Activated naive CD8-positive, alpha-beta T cell (primary cell): ENCODE results near the gene CXCL14.

ENCODE experiments used
- H3K27ac Mint-ChIP-seq: one replicate; pipeline ENCODE4 v1.8.0; 2021; ENCODE audit warnings: mixed read lengths
- H3K27me3 Mint-ChIP-seq: one replicate; pipeline ENCODE4 v1.8.0; 2021; ENCODE audit warnings: mixed read lengths
- H3K36me3 Mint-ChIP-seq: one replicate; pipeline ENCODE4 v1.8.0; 2021; ENCODE audit warnings: mixed read lengths
- H3K4me1 Mint-ChIP-seq: one replicate; pipeline ENCODE4 v1.8.0; 2021; ENCODE audit warnings: low read depth, mixed read lengths
- H3K4me3 Mint-ChIP-seq: one replicate; pipeline ENCODE4 v1.8.0; 2021; ENCODE audit warnings: mild to moderate bottlenecking, mixed read lengths
- H3K9me3 Mint-ChIP-seq: one replicate; pipeline ENCODE4 v1.8.0; 2021; ENCODE audit warnings: low read depth, mixed read lengths

Gene CXCL14

GRCh38 chr5:135587721-135588663 lies 9.2 kb upstream of the CXCL14 start:
- Mint-ChIP-seq H3K27me3 (no peaks in the 10 kb centered on the region), H3K27ac (no peak overlapping the region), H3K9me3 (no peaks in the 10 kb centered on the region), H3K4me3 (no peak overlapping the region), H3K36me3 (no peaks in the 10 kb centered on the region), H3K4me1 (no peaks in the 10 kb centered on the region)

GRCh38 chr5:135584918-135585317 lies 6.1 kb upstream of the CXCL14 start:
- Mint-ChIP-seq H3K4me1 (no peaks in the 10 kb centered on the region), H3K4me3 (no peak overlapping the region), H3K27ac (no peak overlapping the region), H3K9me3 (no peaks in the 10 kb centered on the region), H3K36me3 (no peaks in the 10 kb centered on the region), H3K27me3 (peaks cover 14% of the 10 kb centered on the region)

- Mint-ChIP-seq H3K27me3 (peaks cover 17% of the 10 kb centered on the region), H3K4me1 (no peaks in the 10 kb centered on the region), H3K27ac (no peak overlapping the region), H3K9me3 (no peaks in the 10 kb centered on the region), H3K36me3 (no peaks in the 10 kb centered on the region), H3K4me3 (no peak overlapping the region)
Measured at GRCh38 chr5:135584276-135584675, 5.5 kb upstream of the CXCL14 start.

- H3K4me3 Mint-ChIP-seq, result no peak overlapping the region
- H3K27ac Mint-ChIP-seq, result no peak overlapping the region
- H3K9me3 Mint-ChIP-seq, result no peaks in the 10 kb centered on the region
- H3K27me3 Mint-ChIP-seq, result peaks cover 24% of the 10 kb centered on the region
- H3K36me3 Mint-ChIP-seq, result no peaks in the 10 kb centered on the region
- peaks cover 1% of the 10 kb centered on the region for H3K4me1 Mint-ChIP-seq
Measured at GRCh38 chr5:135582099-135582781, 3.4 kb upstream of the CXCL14 start.

GRCh38 chr5:135578305-135578684 lies 496 bp downstream of the CXCL14 start:
- no peaks in the 10 kb centered on the region for H3K9me3 Mint-ChIP-seq
- peaks cover 1% of the 10 kb centered on the region for H3K4me1 Mint-ChIP-seq
- no peak overlapping the region for H3K4me3 Mint-ChIP-seq
- H3K36me3 Mint-ChIP-seq, result no peaks in the 10 kb centered on the region
- peaks cover 28% of the 10 kb centered on the region for H3K27me3 Mint-ChIP-seq
- H3K27ac Mint-ChIP-seq, result no peak overlapping the region

GRCh38 chr5:135577421-135577820 lies 1.4 kb downstream of the CXCL14 start:
- no peak overlapping the region for H3K27ac Mint-ChIP-seq
- peaks cover 1% of the 10 kb centered on the region for H3K4me1 Mint-ChIP-seq
- H3K36me3 Mint-ChIP-seq, result no peaks in the 10 kb centered on the region
- no peak overlapping the region for H3K4me3 Mint-ChIP-seq
- peaks cover 26% of the 10 kb centered on the region for H3K27me3 Mint-ChIP-seq
- no peaks in the 10 kb centered on the region for H3K9me3 Mint-ChIP-seq

- Mint-ChIP-seq H3K4me1 (peaks cover 1% of the 10 kb centered on the region), H3K27ac (no peak overlapping the region), H3K9me3 (no peaks in the 10 kb centered on the region), H3K36me3 (no peaks in the 10 kb centered on the region), H3K4me3 (no peak overlapping the region), H3K27me3 (peaks cover 19% of the 10 kb centered on the region)
Measured at GRCh38 chr5:135576075-135576599, 2.7 kb downstream of the CXCL14 start.

- H3K4me3 Mint-ChIP-seq, result no peak overlapping the region
- no peaks in the 10 kb centered on the region for H3K9me3 Mint-ChIP-seq
- H3K36me3 Mint-ChIP-seq, result no peaks in the 10 kb centered on the region
- no peak overlapping the region for H3K27ac Mint-ChIP-seq
- H3K27me3 Mint-ChIP-seq, result peaks cover 13% of the 10 kb centered on the region
- peaks cover 1% of the 10 kb centered on the region for H3K4me1 Mint-ChIP-seq
Measured at GRCh38 chr5:135574493-135574892, 4.3 kb downstream of the CXCL14 start.

GRCh38 chr5:135571902-135572301 lies 6.9 kb downstream of the CXCL14 start:
- H3K27ac Mint-ChIP-seq, result no peak overlapping the region
- H3K4me3 Mint-ChIP-seq, result no peak overlapping the region
- H3K9me3 Mint-ChIP-seq, result no peaks in the 10 kb centered on the region
- peaks cover 3% of the 10 kb centered on the region for H3K27me3 Mint-ChIP-seq
- H3K36me3 Mint-ChIP-seq, result no peaks in the 10 kb centered on the region
- no peaks in the 10 kb centered on the region for H3K4me1 Mint-ChIP-seq

- Mint-ChIP-seq H3K9me3 (no peaks in the 10 kb centered on the region), H3K36me3 (no peaks in the 10 kb centered on the region), H3K27ac (no peak overlapping the region), H3K4me3 (no peak overlapping the region), H3K27me3 (peaks cover 2% of the 10 kb centered on the region), H3K4me1 (no peaks in the 10 kb centered on the region)
Measured at GRCh38 chr5:135571066-135571609, 7.7 kb downstream of the CXCL14 start.

- no peaks in the 10 kb centered on the region for H3K9me3 Mint-ChIP-seq
- H3K4me1 Mint-ChIP-seq, result no peaks in the 10 kb centered on the region
- H3K36me3 Mint-ChIP-seq, result no peaks in the 10 kb centered on the region
- H3K27me3 Mint-ChIP-seq, result peaks cover 2% of the 10 kb centered on the region
- no peak overlapping the region for H3K27ac Mint-ChIP-seq
- no peak overlapping the region for H3K4me3 Mint-ChIP-seq
Measured at GRCh38 chr5:135570453-135570764, 8.4 kb downstream of the CXCL14 start.

GRCh38 chr5:135569755-135570452 lies 8.9 kb downstream of the CXCL14 start:
- no peaks in the 10 kb centered on the region for H3K4me1 Mint-ChIP-seq
- peaks cover 4% of the 10 kb centered on the region for H3K27me3 Mint-ChIP-seq
- H3K9me3 Mint-ChIP-seq, result no peaks in the 10 kb centered on the region
- H3K36me3 Mint-ChIP-seq, result no peaks in the 10 kb centered on the region
- H3K4me3 Mint-ChIP-seq, result no peak overlapping the region
- H3K27ac Mint-ChIP-seq, result no peak overlapping the region

GRCh38 chr5:135568923-135569360 lies 9.8 kb downstream of the CXCL14 start:
- H3K36me3 Mint-ChIP-seq, result no peaks in the 10 kb centered on the region
- peaks cover 4% of the 10 kb centered on the region for H3K27me3 Mint-ChIP-seq
- H3K9me3 Mint-ChIP-seq, result no peaks in the 10 kb centered on the region
- H3K4me1 Mint-ChIP-seq, result no peaks in the 10 kb centered on the region
- no peak overlapping the region for H3K4me3 Mint-ChIP-seq
- H3K27ac Mint-ChIP-seq, result no peak overlapping the region

GRCh38 chr5:135568246-135568645 lies 10.5 kb downstream of the CXCL14 start:
- H3K4me1 Mint-ChIP-seq, result no peaks in the 10 kb centered on the region
- H3K27ac Mint-ChIP-seq, result no peak overlapping the region
- H3K36me3 Mint-ChIP-seq, result no peaks in the 10 kb centered on the region
- H3K9me3 Mint-ChIP-seq, result no peaks in the 10 kb centered on the region
- peaks cover 4% of the 10 kb centered on the region for H3K27me3 Mint-ChIP-seq
- H3K4me3 Mint-ChIP-seq, result no peak overlapping the region

- H3K9me3 Mint-ChIP-seq, result no peaks in the 10 kb centered on the region
- no peaks in the 10 kb centered on the region for H3K36me3 Mint-ChIP-seq
- no peak overlapping the region for H3K27ac Mint-ChIP-seq
- no peak overlapping the region for H3K4me3 Mint-ChIP-seq
- H3K27me3 Mint-ChIP-seq, result peaks cover 4% of the 10 kb centered on the region
- no peaks in the 10 kb centered on the region for H3K4me1 Mint-ChIP-seq
Measured at GRCh38 chr5:135567661-135568060, 11.1 kb downstream of the CXCL14 start.
